ENCODE results near the gene RFX1.
"Not testable (repeated sequence)": the region's sequence is repeated elsewhere in the genome, so short reads cannot be mapped to it uniquely, and the experiment has no call there.

RFX1 gene

DNA sequence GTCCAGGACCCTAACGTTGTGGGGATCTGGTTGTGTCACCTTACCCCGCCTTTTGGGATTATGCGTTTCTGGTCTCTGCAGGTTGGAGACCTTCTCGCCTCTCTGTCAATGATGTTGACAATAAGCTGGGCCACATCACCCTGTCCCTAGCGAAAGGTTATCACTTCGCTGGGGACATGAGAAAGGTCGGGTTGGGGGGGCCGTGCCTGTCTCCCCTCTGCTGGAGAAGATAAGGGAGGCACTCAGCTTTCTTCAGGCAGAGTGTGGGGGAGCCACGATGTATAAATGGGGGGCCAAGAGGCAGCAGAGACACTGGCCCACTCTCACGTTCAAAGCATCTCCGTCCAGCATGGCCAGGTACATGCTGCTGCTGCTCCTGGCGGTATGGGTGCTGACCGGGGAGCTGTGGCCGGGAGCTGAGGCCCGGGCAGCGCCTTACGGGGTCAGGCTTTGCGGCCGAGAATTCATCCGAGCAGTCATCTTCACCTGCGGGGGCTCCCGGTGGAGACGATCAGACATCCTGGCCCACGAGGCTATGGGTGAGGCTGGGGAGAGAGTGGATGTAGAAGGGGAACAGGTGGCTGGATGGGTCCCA is 21.8 kb upstream of the RFX1 start, which contains the start of gene RLN3:
Gene RLN3, plus strand, starts transcription at position 293 of the 595 bp plus-strand sequence. Its CDS starts 57 bp downstream, at position 350.
- DNase-seq (ENCODE audit: low read depth, low spot score): no peak

DNA sequence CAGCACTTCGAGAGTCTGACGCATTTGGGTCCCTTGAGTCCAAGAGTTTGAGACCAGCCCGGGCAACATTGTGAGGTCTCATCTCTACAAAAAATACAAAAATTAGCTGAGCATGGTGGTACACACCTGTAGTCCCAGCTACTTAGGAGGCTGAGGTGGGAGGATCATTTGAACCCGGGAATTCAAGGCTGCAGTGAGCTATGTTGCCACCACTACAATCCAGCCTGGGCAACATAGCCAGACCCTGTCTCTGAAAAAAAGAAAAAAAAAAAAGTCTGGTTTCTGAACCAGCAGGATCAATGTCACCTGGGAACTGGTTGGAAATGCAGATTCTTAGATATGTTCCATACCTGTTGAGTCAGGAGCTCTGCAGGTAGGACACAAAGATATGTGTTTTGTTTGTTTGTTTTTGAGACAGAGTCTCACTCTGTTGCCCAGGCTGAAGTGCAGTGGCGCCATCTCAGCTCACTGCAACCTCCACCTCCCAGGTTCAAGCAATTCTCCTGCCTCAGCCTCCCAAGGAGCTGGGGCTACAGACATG is 20.6 kb upstream of the RFX1 start:
- not testable (repeated sequence) for DNase-seq (ENCODE audit: low read depth, low spot score)

DNA sequence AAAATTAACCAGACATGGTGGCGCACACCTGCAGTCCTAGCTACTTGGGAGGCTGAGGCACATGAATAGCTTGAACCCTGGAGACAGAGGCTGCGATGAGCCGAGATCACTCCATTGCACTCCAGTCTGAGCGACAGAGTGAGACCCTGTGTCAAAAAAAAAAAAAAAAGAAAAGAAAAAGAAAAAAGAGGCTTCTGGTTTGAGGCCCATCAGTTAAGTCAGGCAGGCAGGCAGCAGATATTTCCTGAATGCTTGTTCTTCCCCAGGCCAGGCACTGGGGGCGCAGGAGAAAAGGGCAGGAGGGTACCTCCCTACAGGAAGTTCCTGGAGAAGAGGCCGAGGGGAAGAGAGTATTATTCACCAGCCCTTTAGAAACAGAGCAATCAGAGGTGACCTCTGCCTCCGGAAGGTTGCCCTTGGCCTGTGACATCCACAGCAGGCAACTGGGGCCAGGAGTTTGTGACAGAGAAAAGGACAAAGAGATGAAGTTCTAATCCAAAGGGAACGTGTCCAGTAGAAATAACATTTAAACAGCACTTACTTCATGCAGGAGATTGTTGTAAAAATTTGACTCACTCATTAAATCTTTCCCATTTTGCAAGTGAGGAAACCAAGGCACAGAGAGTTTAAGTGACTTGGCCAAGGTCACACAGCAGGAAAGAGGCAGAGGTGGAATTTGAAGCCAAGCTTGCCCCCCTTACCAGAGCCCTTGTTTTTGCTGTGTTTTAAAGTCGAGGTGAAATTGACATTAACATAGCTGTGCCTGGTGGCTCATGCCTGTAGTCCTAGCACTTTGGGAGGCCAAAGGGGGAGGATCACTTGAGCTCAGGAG is 17.5 kb upstream of the RFX1 start:
- DNase-seq (ENCODE audit: low read depth, low spot score): no peak

DNA sequence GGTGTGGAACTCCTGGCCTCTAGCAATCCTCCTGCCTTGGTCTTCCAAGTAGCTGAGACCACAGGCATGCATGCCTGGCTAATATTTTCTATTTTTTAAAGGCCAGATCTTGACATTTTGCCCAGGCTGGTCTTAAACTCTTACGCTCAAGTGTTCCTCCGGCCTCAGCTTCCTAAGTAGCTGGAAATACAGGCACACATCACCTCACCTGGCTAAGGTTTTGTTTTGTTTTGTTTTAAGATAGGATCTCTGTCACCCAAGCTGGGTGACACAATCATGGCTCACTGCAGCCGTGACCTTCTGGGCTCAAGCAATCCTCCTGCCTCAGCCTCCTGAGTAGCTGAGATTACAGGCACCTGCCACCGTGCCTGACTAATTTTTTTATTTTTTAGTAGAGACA is 16.3 kb upstream of the RFX1 start:
- no peak for DNase-seq (ENCODE audit: low read depth, low spot score)

DNA sequence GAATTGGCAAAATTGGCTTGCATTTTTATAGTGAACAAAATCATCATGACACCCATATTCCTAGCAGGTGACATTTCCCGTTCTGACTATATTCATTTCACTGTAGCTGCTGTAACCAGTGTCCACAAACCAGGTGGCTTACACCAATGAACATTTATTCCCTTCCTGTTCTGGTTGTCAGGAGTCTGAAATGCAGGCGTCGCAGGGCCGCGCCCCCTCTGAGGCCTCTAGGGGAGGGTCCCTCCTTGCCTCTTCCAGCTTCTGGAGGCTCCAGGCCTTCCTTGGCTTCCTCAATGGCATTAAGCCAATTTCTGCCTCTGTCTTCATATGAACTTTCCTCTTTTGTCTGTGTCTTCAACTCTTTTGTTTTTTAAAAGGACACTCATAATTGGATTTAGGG is 15.4 kb upstream of the RFX1 start:
- DNase-seq (ENCODE audit: low read depth, low spot score): no peak

DNA sequence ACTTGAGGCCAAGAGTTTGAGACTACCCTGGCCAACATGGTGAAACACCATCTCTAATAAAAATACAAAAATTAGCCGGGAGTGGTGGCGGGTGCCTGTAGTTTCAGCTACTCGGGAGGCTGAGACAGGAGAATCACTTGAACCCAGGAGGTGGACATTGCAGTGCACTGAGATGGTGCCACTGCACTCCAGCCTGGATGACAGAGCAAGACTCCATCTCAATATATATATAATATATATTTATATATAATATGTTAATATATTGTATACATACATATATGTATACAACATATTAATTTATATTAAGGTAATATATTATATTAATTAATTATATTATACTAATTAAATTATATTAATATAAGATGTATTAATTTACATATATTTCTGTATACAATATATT is 13.6 kb upstream of the RFX1 start:
- not testable (repeated sequence) for DNase-seq (ENCODE audit: low read depth, low spot score)

DNA sequence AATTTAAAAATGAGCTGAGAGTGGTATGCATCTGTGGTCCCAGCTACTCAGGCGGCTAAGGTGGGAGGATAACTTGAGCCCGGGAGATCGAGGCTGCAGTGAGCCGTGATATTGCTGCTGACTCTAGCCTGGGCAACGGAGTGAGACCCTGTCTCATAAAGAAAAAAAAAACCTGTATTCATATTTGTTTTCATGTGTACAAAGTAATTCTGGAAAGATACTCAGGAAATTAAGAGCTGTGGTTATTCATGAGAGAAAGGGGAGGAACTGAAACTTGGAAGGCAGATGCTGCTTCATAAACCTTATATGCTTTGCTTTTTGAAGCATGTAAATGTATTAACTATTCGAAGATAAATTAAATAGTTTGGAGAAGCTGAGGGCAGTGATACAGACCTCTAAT is 13.0 kb upstream of the RFX1 start:
- DNase-seq (ENCODE audit: low read depth, low spot score): no peak

DNA sequence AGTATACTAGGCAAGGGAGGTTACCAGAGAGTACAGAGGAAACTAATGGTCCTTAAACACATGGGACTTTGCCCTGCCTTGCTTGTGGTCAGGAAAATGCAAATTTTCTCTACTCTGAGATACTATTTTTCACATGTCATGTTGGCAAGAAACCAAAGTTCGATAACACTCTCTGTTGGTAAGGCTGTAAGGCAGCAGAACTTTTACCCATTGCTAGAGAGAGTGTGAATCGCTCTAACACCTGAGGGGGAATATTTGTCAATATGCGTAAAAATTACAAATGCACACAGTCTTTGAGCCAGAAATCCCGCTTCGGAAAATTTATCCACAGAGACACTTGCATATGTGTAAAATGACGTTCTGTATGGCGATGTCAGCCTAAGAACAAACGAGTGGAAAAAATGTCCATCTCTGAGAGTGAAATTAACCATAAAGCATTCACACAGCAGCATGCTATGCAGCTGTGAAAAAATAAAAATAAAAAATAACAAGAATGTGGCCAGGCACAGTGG is 9.5 kb upstream of the RFX1 start:
- no peak for DNase-seq (ENCODE audit: low read depth, low spot score)

DNA sequence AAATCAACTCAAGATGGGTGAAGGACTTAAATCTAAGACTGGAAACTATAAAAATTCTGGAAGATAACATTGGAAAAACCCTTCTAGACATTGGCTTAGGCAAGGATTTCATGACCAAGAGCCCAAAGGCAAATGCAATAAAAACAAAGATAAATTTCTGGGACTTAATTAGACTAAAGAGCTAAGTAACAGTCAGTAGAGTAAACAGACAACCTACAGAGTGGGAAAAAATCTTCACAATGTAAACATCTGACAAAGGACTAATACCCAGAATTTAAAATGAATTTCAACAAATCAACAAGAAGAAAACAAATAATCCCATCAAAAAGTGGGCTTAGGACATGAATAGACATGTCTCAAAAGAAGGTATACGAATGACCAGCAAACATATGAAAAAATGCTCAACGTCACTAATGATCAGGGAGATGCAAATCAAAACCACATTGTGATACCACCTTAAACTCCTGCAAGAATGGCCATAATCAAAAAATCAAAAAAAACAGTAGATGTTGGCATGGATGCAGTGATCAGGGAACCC is 6.3 kb upstream of the RFX1 start:
- no peak for DNase-seq (ENCODE audit: low read depth, low spot score)

DNA sequence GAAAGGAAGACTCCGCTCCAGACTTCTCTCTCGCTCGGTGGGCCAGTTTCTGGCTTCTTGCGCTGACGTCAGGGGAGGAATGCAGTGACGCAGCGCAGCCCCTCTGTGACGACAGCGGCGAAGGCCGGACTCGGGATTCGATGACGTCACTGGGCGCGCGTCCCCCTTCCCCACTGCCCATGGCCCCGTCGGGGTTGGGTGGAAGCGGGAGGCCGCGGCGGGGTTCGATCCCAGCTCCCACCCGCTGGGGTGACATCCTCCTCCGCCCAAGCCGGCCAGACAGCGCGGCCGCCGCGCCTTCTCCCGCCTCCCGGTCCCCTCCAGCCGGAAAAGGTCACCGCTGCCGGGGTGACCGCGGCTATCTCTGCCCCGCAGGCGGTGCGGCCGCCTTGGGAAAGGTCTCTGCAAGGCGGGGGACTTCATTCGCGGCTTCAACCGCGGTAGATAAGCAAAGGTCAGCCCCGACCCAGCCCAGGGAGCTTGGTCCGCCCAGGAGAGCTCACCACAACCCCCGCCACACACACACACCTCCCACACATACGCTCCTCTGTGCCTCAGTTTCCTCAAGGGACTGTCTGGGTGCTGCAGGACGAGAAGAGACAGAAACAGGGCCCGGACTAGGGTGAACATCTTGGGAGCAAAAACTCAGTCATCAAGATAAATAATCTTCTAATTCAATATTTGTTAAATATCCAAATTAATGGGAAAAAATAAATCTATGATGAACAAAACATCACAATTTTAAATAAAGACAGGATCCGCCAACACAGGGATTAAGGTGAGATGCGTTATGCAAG is 844 bp upstream of the RFX1 start:
- no peak for DNase-seq (ENCODE audit: low read depth, low spot score)

DNA sequence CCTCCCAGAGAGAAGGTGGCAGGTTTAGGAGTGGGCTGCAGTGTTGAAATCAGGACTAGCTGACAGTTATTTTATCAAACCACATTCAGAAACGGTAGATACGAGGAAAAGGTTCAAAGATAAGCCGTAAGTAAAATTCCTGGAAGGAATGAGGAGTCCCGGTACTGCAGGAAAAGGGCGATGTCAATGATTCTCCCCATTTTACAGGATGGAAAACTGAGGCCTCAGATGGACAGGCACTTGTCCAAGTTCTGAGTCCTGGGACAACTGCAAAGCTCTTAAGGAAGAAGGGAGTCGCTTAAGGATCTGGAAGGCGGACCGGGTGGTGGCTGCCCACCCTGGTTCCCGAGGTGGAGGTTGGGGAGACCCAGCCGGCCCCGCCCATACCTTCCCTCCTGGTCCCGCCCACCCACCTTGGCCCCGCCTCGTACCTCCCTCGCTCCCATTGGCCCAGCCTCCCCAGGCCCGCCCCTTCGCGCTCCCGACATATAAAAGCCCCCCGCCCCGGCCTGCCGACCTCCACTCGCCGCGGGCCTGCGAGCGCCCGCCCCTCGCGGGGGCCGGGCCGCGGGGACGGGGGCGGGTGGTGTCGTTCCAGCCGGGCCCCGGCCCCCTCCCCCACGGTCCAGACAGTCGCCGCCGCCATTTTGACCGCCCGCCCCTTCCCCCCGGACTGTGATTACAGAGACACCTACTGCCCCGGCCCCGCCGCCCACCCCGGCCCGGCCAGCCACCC is 603 bp downstream of the RFX1 start:
- DNase-seq (ENCODE audit: low read depth, low spot score): no peak

DNA sequence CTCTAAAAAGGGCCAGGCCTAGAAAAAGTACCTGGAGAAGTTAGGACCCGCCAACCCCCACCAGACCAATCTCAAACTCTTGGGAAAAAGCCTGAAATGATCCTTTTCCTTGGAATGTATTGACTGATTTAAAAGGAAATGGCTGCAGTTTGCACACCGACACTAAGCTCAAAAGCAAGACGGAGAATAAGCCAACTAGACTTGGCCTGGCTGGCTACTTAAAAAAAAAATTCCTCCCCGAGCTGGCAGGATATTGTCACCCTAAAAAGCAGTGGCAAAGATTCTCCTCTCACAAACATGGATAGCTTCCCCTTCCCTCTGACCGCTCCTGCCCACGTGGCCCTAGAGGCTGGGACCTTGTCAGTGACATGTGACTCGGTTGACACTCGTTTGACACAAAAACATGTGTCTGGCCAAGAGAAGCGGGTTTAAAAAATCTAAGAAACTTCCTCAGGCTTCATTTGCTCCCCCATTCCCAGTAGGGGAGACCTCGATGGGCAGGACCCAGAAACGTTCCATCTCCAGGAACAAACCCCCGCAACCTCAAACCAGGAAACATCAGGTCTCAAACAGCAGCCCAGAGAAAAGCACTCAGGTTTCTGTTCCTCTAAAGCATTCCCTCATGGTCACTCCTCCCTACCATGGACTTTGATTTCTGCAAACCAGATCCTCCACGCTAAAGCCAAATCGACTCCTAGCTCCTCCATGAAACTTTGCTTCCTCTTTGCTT is 1.3 kb downstream of the RFX1 start:
- no peak for DNase-seq (ENCODE audit: low read depth, low spot score)

DNA sequence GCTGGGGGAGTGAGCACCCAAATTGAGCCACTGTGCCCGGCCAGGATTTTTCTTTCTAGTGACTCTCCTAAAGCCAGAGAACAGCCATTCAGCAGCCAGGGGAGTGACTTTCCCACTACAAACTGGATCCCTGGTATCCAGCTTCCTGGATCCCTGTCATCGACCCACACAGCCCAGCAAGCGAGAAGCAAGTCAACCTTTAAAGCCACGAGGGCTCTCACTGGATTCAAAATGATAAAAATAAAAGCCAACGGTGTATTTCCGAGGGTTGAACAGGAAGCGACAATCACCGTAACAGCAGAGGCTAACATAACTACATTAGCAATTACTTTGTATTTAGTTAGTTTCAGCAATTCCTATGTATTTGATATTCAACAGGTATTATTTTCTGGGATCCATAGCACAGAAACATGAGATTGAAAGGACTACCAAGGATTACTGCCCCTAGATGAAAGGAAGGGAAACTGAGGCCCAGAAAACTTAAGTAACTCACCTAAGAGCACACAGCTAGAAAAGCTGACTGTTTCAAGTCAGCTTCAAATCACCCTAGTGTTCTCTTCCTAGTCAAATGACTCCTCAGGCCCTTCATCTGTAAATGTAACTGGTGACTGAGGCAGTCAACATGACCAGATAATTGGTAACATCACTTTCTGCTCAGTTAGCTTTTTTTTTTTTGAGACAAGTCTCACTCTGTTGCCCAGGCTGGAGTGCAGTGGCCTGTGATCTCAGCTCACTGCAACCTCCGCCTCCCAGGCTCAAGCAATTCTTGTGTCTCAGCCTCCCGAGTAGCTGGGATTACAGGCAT is 2.7 kb downstream of the RFX1 start:
- DNase-seq (ENCODE audit: low read depth, low spot score): no peak

DNA sequence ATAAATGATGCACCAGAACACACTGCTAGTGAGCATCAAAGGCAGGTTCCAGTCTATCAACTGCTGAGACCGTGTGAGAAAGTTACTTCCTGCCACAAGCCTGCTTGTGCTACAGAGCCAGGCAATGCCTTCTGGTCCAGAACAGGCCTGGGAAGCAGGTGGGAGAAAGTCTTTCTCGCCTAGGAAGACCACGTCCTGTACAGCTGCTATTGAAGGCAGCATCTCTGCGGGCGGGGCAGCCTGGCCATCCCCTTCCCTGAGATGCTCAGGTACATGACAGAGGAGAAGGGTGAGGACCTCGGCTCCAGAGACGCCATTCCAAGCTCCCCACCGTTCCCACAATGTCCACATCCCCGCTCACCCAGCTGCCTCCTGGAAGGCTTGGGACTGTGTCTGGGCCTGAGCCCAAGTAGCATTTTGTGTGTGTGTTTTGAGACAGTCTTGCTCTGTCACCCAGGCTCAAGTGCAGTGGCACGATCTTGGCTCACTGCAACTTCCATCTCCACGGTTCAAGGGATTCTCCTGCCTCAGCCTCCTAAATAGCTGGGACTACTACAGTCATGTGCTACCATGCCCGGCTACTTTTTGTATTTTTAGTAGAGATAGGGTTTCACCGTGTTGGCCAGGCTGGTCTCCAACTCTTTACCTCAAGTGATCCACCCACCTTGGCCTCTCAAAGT is 3.4 kb downstream of the RFX1 start:
- no peak for DNase-seq (ENCODE audit: low read depth, low spot score)

DNA sequence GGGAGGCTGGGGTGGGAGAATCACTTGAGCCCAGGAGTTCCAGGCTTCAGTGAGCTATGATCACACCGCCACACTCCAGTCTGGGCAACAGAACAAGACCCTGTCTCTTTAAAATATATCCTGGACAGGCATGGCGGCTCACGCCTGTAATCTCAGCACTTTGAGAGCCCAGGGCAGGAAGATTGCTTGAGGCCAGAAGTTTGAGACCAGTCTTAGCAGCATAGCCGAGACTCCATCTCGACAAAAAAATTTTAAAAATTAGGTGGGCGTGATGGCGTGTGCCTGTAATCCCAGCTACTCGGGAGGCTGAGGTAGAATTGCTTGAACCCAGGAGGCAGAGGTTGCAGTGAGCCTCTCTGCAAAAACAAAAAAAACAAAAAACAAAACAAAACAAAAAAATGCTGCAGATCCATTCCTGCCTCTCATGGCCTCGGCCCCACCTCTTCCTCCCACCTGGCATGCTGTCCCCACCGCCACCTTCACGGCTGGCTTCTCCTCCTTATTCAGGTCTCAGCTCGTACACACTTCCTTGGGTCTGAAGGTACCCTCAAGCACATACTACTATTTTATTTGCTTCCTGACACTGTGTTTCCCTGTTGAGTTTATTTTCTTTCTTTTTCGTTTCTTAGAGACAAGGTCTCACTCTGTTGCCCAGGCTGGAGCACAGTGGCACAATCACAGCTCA is 5.3 kb downstream of the RFX1 start:
- DNase-seq (ENCODE audit: low read depth, low spot score): no peak

DNA sequence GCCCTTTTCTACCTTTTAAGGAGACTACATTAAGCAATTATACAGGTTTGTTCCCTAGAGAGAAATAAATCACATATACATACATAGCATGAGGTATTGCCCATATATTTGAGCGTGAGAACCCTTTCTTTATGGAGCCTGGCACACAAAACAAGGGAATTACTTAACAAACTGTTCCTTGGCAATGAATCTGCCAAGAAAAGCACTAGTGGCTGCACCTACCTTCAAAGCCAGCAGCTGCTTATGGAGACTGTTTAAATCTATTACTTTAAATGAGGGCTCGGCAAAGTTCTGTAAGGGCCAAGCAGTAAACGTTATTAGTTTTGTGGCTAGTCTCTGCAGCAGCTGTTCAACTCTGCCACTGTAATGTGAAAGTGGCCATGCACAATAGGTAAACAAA is 7.0 kb downstream of the RFX1 start:
- no peak for DNase-seq (ENCODE audit: low read depth, low spot score)

DNA sequence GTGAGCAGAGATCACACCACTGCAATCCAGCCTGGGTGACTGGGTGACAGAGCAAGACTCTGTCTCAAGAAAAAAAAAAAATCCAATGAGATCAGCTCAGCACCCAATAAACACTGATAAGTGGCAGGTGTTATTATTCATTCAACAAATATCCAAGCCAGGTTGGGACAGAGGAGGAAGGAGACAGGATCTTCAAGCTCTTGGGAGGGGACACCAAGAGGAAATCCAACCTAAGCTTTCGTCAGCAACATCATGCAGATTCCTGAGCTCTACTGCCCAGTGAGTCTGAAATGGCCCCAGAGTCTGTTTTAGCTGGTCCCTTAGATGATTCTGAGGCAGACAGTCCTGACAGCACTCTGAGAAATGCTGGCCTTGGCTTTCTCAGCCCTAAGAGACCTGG is 7.7 kb downstream of the RFX1 start:
- no peak for DNase-seq (ENCODE audit: low read depth, low spot score)

DNA sequence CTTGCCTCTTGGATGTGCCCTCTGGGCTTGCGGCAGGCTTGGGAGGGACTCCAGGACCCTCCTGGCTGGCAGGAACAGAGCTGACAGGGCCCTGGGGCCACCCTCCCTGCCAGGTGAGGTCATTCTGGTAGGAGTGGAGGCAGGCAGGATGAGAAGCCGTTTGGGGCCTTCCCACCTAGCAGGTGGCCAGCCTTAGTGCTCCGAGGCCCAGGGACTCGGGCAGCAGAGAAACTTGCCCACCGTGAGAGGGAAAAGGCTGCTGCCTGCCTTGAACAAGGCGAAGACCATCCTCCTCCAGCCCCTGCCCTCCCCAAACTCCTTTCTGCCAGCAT is 8.5 kb downstream of the RFX1 start:
- no peak for DNase-seq (ENCODE audit: low read depth, low spot score)

Data from brain pericyte (primary cell).